Measurements from ENCODE around the gene SLC9A4. TPM values are rescaled to one million over a fixed set of nuclear protein-coding genes. Genes with fewer than 3 reads are reported as not detected.
A peak's percentile ranks its signal among the peaks of the same experiment; 100 is the strongest.

Gene SLC9A4
- total and polyA plus RNA-seq, 5 donors, result not detected

GRCh38 chr2:102437122-102437521, 35.9 kb upstream of the SLC9A4 start:
- H3K27me3 ChIP-seq (ENCODE audit: control insufficient read depth, insufficient read depth), result no peaks in the 10 kb centered on the region
- H3K4me3 ChIP-seq (ENCODE audit: low read length), result no peak overlapping the region
- intact Hi-C loops (cut with DNase I), result no loop called here
- H3K27ac ChIP-seq (ENCODE audit: low read length), result no peak overlapping the region
- H3K9me3 ChIP-seq (ENCODE audit: control insufficient read depth, low read length), result no peaks in the 10 kb centered on the region
- 81% methylated on average over 4 of the region's 4 CpGs for WGBS
- ATAC-seq, result no peak
- no peaks in the 10 kb centered on the region for H3K4me1 ChIP-seq (ENCODE audit: control insufficient read depth, insufficient read depth, low read length)
- no peak for DNase-seq

- H3K4me1 ChIP-seq (ENCODE audit: control insufficient read depth, insufficient read depth, low read length), result no peaks in the 10 kb centered on the region
- DNase-seq (no peak), ATAC-seq (no peak)
- no peaks in the 10 kb centered on the region for H3K27me3 ChIP-seq (ENCODE audit: control insufficient read depth, insufficient read depth)
- no peaks in the 10 kb centered on the region for H3K9me3 ChIP-seq (ENCODE audit: control insufficient read depth, low read length)
- H3K27ac ChIP-seq (ENCODE audit: low read length), result no peak overlapping the region
- 90% methylated on average over 3 of the region's 3 CpGs for WGBS
- intact Hi-C loops (cut with DNase I), result no loop called here
- H3K4me3 ChIP-seq (ENCODE audit: low read length), result no peak overlapping the region
Measured at GRCh38 chr2:102438111-102438510, 34.9 kb upstream of the SLC9A4 start.

- intact Hi-C loops (cut with DNase I), result no loop called here
Measured at GRCh38 chr2:102438578-102438977, 34.4 kb upstream of the SLC9A4 start.

GRCh38 chr2:102439065-102439695, 33.8 kb upstream of the SLC9A4 start:
- Histone ChIP-seq H3K4me3 (ENCODE audit: low read length) (no peak overlapping the region), H3K27me3 (ENCODE audit: control insufficient read depth, insufficient read depth) (no peaks in the 10 kb centered on the region), H3K9me3 (ENCODE audit: control insufficient read depth, low read length) (no peaks in the 10 kb centered on the region), H3K4me1 (ENCODE audit: control insufficient read depth, insufficient read depth, low read length) (no peaks in the 10 kb centered on the region), H3K27ac (ENCODE audit: low read length) (no peak overlapping the region)
- WGBS, result 49% methylated on average over 6 of the region's 6 CpGs
- DNase-seq (no peak), ATAC-seq (peak; percentile 41 to 53)
- intact Hi-C loops (cut with DNase I), result no loop called here

More at GRCh38 chr2:102438578-102438977, 34.4 kb upstream of the SLC9A4 start:
- no peak for ATAC-seq
- H3K27ac ChIP-seq (ENCODE audit: low read length), result no peak overlapping the region
- DNase-seq, result no peak
- no peaks in the 10 kb centered on the region for H3K4me1 ChIP-seq (ENCODE audit: control insufficient read depth, insufficient read depth, low read length)
- WGBS, result 95% methylated on average over 2 of the region's 2 CpGs
- H3K9me3 ChIP-seq (ENCODE audit: control insufficient read depth, low read length), result no peaks in the 10 kb centered on the region
- H3K4me3 ChIP-seq (ENCODE audit: low read length), result no peak overlapping the region
- H3K27me3 ChIP-seq (ENCODE audit: control insufficient read depth, insufficient read depth), result no peaks in the 10 kb centered on the region

- Histone ChIP-seq H3K9me3 (ENCODE audit: control insufficient read depth, low read length) (no peaks in the 10 kb centered on the region), H3K27ac (ENCODE audit: low read length) (no peak overlapping the region), H3K4me3 (ENCODE audit: low read length) (no peak overlapping the region), H3K4me1 (ENCODE audit: control insufficient read depth, insufficient read depth, low read length) (no peaks in the 10 kb centered on the region), H3K27me3 (ENCODE audit: control insufficient read depth, insufficient read depth) (no peaks in the 10 kb centered on the region)
- intact Hi-C loops (cut with DNase I), result loop anchor here in 2 of 4 donors (5.0 to 10.0 kb wide), 4 partner anchors 198 to 428 kb away; partner anchors contain the start of gene IL1RL2 (in 1 of the 2)
- ATAC-seq (peak in 1 of 2 donors; percentile 58), DNase-seq (no peak)
- WGBS, result 28% methylated on average over 13 of the region's 13 CpGs
Measured at GRCh38 chr2:102442967-102443828, 29.8 kb upstream of the SLC9A4 start.

DNA sequence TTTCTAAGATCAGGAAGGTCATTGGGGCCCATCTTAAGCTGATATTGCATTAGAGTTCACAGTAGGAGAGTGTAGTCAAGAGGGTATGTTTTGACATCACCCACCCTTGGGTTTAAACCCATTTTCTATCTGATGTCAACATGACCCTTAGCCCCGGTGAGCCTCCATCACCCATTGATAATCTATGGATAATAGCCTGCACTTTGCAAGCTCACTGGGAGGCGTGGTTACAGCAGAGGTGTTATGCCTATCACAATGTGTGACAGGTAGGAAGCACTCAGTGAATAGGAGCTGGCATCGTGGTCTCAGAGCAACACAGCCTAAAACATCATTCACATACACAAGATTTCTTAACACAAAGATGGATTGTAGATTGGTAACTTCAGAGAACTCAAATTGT, 28.8 kb upstream of the SLC9A4 start:
- no peaks in the 10 kb centered on the region for H3K4me1 ChIP-seq (ENCODE audit: control insufficient read depth, insufficient read depth, low read length)
- H3K4me3 ChIP-seq (ENCODE audit: low read length), result no peak overlapping the region
- ATAC-seq (no peak), DNase-seq (no peak)
- H3K9me3 ChIP-seq (ENCODE audit: control insufficient read depth, low read length), result no peaks in the 10 kb centered on the region
- 74% methylated on average over 3 of the region's 3 CpGs for WGBS
- H3K27me3 ChIP-seq (ENCODE audit: control insufficient read depth, insufficient read depth), result no peaks in the 10 kb centered on the region
- intact Hi-C loops (cut with DNase I), result loop anchor here in 2 of 4 donors (5.0 to 10.0 kb wide), 4 partner anchors 199 to 429 kb away; partner anchors contain the start of gene IL1RL2 (in 1 of the 2)
- H3K27ac ChIP-seq (ENCODE audit: low read length), result no peak overlapping the region

- intact Hi-C loops (cut with DNase I), result loop anchor here in 2 of 4 donors (10.0 kb wide), 3 partner anchors 202 to 432 kb away; partner anchors contain the start of gene IL1RL2 (in 1 of the 2)
- ATAC-seq, result no peak
- WGBS, result 94% methylated on average over 9 of the region's 9 CpGs
Measured at GRCh38 chr2:102446936-102447335, 26.1 kb upstream of the SLC9A4 start.

DNA sequence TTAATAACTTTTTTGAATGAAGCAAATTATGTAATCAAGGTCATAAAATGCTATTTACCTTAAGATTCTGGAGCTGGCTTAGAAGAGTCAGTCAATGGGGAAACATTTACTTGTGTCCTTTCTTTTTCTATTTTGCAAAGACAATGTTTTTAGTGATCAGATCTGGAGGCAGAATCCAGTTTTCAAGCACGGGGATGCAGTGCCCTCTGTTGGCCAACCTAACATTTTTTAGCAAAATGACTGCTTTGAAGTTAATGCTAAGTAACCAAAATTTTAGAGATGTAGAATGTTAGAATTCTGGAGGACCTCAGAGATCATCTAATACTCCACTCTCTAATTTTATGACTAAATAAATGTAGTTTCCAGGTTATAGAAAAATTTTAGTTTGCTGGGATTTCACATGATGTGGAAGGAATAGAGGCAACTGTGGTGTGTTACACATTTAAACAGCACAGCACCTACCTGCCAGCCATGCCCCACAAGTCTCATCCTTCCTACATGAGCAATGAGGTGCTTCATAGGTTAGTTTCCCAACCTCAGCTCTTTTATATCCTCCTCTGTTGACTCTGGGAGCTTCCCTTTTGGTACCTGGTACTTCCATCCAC, 23.6 kb upstream of the SLC9A4 start:
- WGBS, result 0% methylated on average over 1 of the region's 1 CpG
- DNase-seq, result peak in 2 of 3 donors; percentile 24 to 51
- intact Hi-C loops (cut with DNase I), result loop anchor here in 2 of 4 donors (10.0 kb wide), 3 partner anchors 205 to 435 kb away; partner anchors contain the start of gene IL1RL2 (in 1 of the 2)

More at GRCh38 chr2:102446936-102447335, 26.1 kb upstream of the SLC9A4 start:
- no peak overlapping the region for H3K4me3 ChIP-seq (ENCODE audit: low read length)
- no peaks in the 10 kb centered on the region for H3K9me3 ChIP-seq (ENCODE audit: control insufficient read depth, low read length)
- no peak for DNase-seq
- no peak overlapping the region for H3K27ac ChIP-seq (ENCODE audit: low read length)
- no peaks in the 10 kb centered on the region for H3K4me1 ChIP-seq (ENCODE audit: control insufficient read depth, insufficient read depth, low read length)
- no peaks in the 10 kb centered on the region for H3K27me3 ChIP-seq (ENCODE audit: control insufficient read depth, insufficient read depth)

DNA sequence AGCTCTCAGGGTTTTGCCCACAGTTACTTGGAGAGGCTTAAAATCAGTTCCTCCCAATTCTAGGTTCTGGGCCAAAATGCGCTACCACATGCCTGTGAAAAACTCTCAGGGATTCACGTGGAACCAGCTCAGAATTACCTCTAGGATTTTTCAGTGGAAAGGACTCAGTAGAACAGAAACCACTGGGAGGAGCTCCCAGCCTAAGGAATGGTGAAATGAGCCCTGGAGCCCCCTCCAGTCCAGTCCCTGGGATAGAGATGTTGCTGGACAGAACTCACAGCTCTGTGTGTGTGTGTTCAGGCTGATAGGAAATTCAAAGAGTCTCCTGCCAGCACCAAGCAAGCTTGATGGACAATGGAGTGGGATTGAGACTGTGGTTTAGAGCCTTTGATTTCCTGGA, 21.1 kb upstream of the SLC9A4 start:
- H3K4me3 ChIP-seq (ENCODE audit: low read length), result no peak overlapping the region

More for the DNA sequence above, 23.6 kb upstream of the SLC9A4 start:
- Histone ChIP-seq H3K4me3 (ENCODE audit: low read length) (no peak overlapping the region), H3K4me1 (ENCODE audit: control insufficient read depth, insufficient read depth, low read length) (no peaks in the 10 kb centered on the region), H3K27ac (ENCODE audit: low read length) (no peak overlapping the region), H3K9me3 (ENCODE audit: control insufficient read depth, low read length) (no peaks in the 10 kb centered on the region), H3K27me3 (ENCODE audit: control insufficient read depth, insufficient read depth) (no peaks in the 10 kb centered on the region)
- ATAC-seq, result no peak

DNA sequence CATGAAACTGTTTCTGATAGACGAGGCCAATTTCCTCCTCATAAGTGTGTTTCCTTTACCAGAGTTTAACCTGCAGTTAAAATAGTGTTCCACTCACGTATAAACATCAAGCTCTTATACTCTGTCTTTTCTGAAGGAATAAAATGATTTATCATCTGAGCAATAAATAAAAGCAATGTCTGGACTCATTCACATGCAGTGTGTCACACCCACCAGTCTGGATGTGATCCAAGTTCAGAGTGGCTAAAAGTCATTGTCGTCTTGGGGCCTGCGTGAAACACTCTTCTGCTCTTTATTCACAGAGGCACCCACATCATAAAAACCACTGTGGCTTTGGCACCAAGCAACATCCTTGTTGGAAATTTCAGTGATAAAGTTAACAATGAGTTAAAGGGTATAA, 19.5 kb upstream of the SLC9A4 start:
- no peak for DNase-seq
- Histone ChIP-seq H3K27ac (ENCODE audit: low read length) (no peak overlapping the region), H3K4me1 (ENCODE audit: control insufficient read depth, insufficient read depth, low read length) (no peaks in the 10 kb centered on the region), H3K27me3 (ENCODE audit: control insufficient read depth, insufficient read depth) (no peaks in the 10 kb centered on the region), H3K4me3 (ENCODE audit: low read length) (no peak overlapping the region), H3K9me3 (ENCODE audit: control insufficient read depth, low read length) (no peaks in the 10 kb centered on the region)
- intact Hi-C loops (cut with DNase I), result no loop called here
- WGBS, result 64% methylated on average over 4 of the region's 4 CpGs
- no peak for ATAC-seq

More for the DNA sequence above, 21.1 kb upstream of the SLC9A4 start:
- intact Hi-C loops (cut with DNase I), result no loop called here
- H3K4me1 ChIP-seq (ENCODE audit: control insufficient read depth, insufficient read depth, low read length), result no peaks in the 10 kb centered on the region
- no peak for ATAC-seq
- H3K9me3 ChIP-seq (ENCODE audit: control insufficient read depth, low read length), result no peaks in the 10 kb centered on the region
- WGBS, result 67% methylated on average over 2 of the region's 2 CpGs
- H3K27me3 ChIP-seq (ENCODE audit: control insufficient read depth, insufficient read depth), result no peaks in the 10 kb centered on the region
- H3K27ac ChIP-seq (ENCODE audit: low read length), result no peak overlapping the region
- DNase-seq, result no peak

Data from right cardiac atrium (tissue), 5 donors.